KBM-7 (cell line): ENCODE measurements around the gene NUMB.
"Not testable (repeated sequence)": the region's sequence is repeated elsewhere in the genome, so short reads cannot be mapped to it uniquely, and the experiment has no call there.

ENCODE experiments used
- DNase-seq: peaks from one replicate; pipeline ENCODE4 v3.0.0-alpha.2; 2015
- in situ Hi-C: fragments of 300-500 bp; cut with MboI; formaldehyde crosslinking; loops from 2 replicates; pipeline ENCODE4 v1.14.3; 2020; ENCODE audit warnings: low sequenced_read_pairs, low pct_unique_long_range_greater_than_20kb, mixed read lengths

Gene NUMB

GRCh38 chr14:73428353-73428824, 30.0 kb downstream of the NUMB start:
- in situ Hi-C loops: no loop called here
- DNase-seq: no peak

GRCh38 chr14:73427516-73428264, 30.7 kb downstream of the NUMB start:
- DNase-seq: no peak
- in situ Hi-C loops: no loop called here

GRCh38 chr14:73426877-73427276, 31.5 kb downstream of the NUMB start:
- in situ Hi-C loops: no loop called here
- DNase-seq: peak; percentile 6

- peak; percentile 61 for DNase-seq
- in situ Hi-C loops: no loop called here
Measured at GRCh38 chr14:73424453-73424852, 33.9 kb downstream of the NUMB start.

GRCh38 chr14:73423092-73423491, 35.3 kb downstream of the NUMB start:
- DNase-seq, in situ Hi-C loops: not testable (repeated sequence)

GRCh38 chr14:73422515-73422914, 35.8 kb downstream of the NUMB start:
- in situ Hi-C loops: no loop called here

GRCh38 chr14:73418227-73418626, 40.1 kb downstream of the NUMB start:
- in situ Hi-C loops: no loop called here
- DNase-seq: no peak

More at GRCh38 chr14:73422515-73422914, 35.8 kb downstream of the NUMB start:
- DNase-seq: no peak

GRCh38 chr14:73406248-73406647, 52.1 kb downstream of the NUMB start:
- DNase-seq, in situ Hi-C loops: not testable (repeated sequence)

- in situ Hi-C loops: no loop called here
- no peak for DNase-seq
Measured at GRCh38 chr14:73403181-73403752, 55.1 kb downstream of the NUMB start.

GRCh38 chr14:73402579-73402978, 55.8 kb downstream of the NUMB start:
- no peak for DNase-seq
- in situ Hi-C loops: no loop called here

- DNase-seq: no peak
- in situ Hi-C loops: no loop called here
Measured at GRCh38 chr14:73397810-73398209, 60.5 kb downstream of the NUMB start.

- in situ Hi-C loops: no loop called here
Measured at GRCh38 chr14:73394317-73394716, 64.0 kb downstream of the NUMB start.

GRCh38 chr14:73393375-73393774, 65.0 kb downstream of the NUMB start:
- in situ Hi-C loops: no loop called here
- no peak for DNase-seq

More at GRCh38 chr14:73394317-73394716, 64.0 kb downstream of the NUMB start:
- no peak for DNase-seq

- DNase-seq: no peak
- in situ Hi-C loops: no loop called here
Measured at GRCh38 chr14:73392329-73393257, 65.8 kb downstream of the NUMB start.

GRCh38 chr14:73387860-73388259, 70.5 kb downstream of the NUMB start:
- DNase-seq, in situ Hi-C loops: not testable (repeated sequence)

GRCh38 chr14:73386342-73386741, 72.0 kb downstream of the NUMB start:
- no peak for DNase-seq
- in situ Hi-C loops: no loop called here

GRCh38 chr14:73385021-73385420, 73.3 kb downstream of the NUMB start:
- DNase-seq, in situ Hi-C loops: not testable (repeated sequence)

- no peak for DNase-seq
- in situ Hi-C loops: no loop called here
Measured at GRCh38 chr14:73383356-73383755, 75.0 kb downstream of the NUMB start.

GRCh38 chr14:73381380-73382013, 76.8 kb downstream of the NUMB start:
- peak; percentile 29 for DNase-seq
- in situ Hi-C loops: no loop called here
